HCT116 (cell line): ENCODE measurements around the gene CXCR6. TPM values are rescaled to one million over a fixed set of nuclear protein-coding genes. Genes with fewer than 3 reads are reported as not detected.

Experiments
- ATAC-seq: fragments of 200-7000 bp; cut with Tn5 transposase; 2 replicates; pipeline ENCODE4 v1.9.1; 2020; ENCODE audit warnings: mild to moderate bottlenecking, moderate library complexity
- BruUV-seq: library from RNA; stranded (reverse); fragments of 400-500 nt; replicated peaks from 2 replicates; lab custom pipeline; 2021; lab: Mats Ljungman, UMichigan
- CTCF ChIA-PET: fragments of 300-600 bp; sonication (Branson Sonifier 250); formaldehyde crosslinking; loops from one replicate; lab custom pipeline; 2021; ENCODE audit warnings: antibody characterized with exemption; lab: Charles Lee
- POLR2A ChIA-PET: fragments of 300-600, 350-600 bp; sonication (Branson Sonifier 250); formaldehyde crosslinking; loops from one replicate; lab custom pipeline; 2021; ENCODE audit warnings: antibody characterized with exemption; lab: Charles Lee
- RAD21 ChIA-PET, 2 experiments: fragments of 300-600 bp; sonication (Branson Sonifier 250); formaldehyde crosslinking; loops; one replicate each; lab custom pipeline; 2023; ENCODE audit warnings: low total read pairs in 2 of 2; ENCODE audit not compliant: uncharacterized antibody in 2 of 2, unreplicated experiment in 2 of 2, low non-redundant PET in 1 of 2; lab: Charles Lee
- DNase-seq: peaks from one replicate; pipeline ENCODE4 v3.0.0-alpha.2; 2010; ENCODE audit warnings: low read depth, low spot score
- H2AFZ ChIP-seq: fragments of 200-600 bp; shearing (Covaris generic), sonication (generic); 2 replicates; pipeline ENCODE4 v1.6.1; 2017; ENCODE audit warnings: low read depth, mixed run types, mixed read lengths, antibody characterized with exemption, low read length; ENCODE audit not compliant: poor library complexity, severe bottlenecking
- H3K27ac ChIP-seq: 2 replicates; pipeline ENCODE4 v1.5.1; 2012; ENCODE audit warnings: low read depth, low read length
- H3K27me3 ChIP-seq: fragments of 200-600 bp; sonication (generic); 2 replicates; pipeline ENCODE4 v1.6.1; 2016; ENCODE audit warnings: mixed run types, low read length, mixed read lengths; ENCODE audit not compliant: insufficient read depth
- H3K36me3 ChIP-seq, 2 experiments: fragments of 200-500 bp in 1 of 2; fragments of 200-600 bp in 1 of 2; sonication (Bioruptor generic) in 1 of 2; sonication (generic) in 1 of 2; 2 replicates each; pipeline versions ENCODE4 v1.5.1 to v1.6.1; 2014 to 2016; ENCODE audit warnings: low read length in 2 of 2, inconsistent platforms in 1 of 2, mixed read lengths in 1 of 2, mixed run types in 1 of 2; ENCODE audit not compliant: insufficient read depth in 2 of 2, control insufficient read depth in 1 of 2
- H3K4me1 ChIP-seq, 2 experiments: fragments of 200-600 bp in 1 of 2; sonication (generic) in 1 of 2; 2 replicates each; pipeline versions ENCODE4 v1.5.1 to v1.6.1; 2012 to 2017; ENCODE audit warnings: low read length in 2 of 2, inconsistent platforms in 1 of 2, mild to moderate bottlenecking in 1 of 2, mixed read lengths in 1 of 2, mixed run types in 1 of 2, moderate library complexity in 1 of 2; ENCODE audit not compliant: insufficient read depth in 2 of 2, control insufficient read depth in 1 of 2
- H3K4me2 ChIP-seq: fragments of 200-600 bp; sonication (generic); 2 replicates; pipeline ENCODE4 v1.6.1; 2017; ENCODE audit warnings: mixed run types, low read length, mixed read lengths
- H3K4me3 ChIP-seq, 2 experiments: fragments of 200-600 bp in 1 of 2; sonication (generic) in 1 of 2; replicated peaks in 1 of 2; 2 replicates each; pipeline ENCODE4 v1.5.1; 2011 to 2016; ENCODE audit warnings: low read length in 2 of 2, control low read depth in 1 of 2, low read depth in 1 of 2, mild to moderate bottlenecking in 1 of 2, mixed read lengths in 1 of 2, mixed run types in 1 of 2
- H3K79me2 ChIP-seq: fragments of 200-600 bp; sonication (generic); 2 replicates; pipeline ENCODE4 v1.6.1; 2017; ENCODE audit warnings: mild to moderate bottlenecking, mixed run types, low read length, moderate library complexity, mixed read lengths; ENCODE audit not compliant: insufficient read depth
- H3K9ac ChIP-seq: fragments of 200-600 bp; sonication (generic); 2 replicates; pipeline ENCODE4 v1.6.1; 2016; ENCODE audit warnings: low read length, mixed read lengths
- H3K9me2 ChIP-seq: fragments of 200-600 bp; sonication (generic), shearing (Covaris generic); 2 replicates; pipeline ENCODE4 v1.6.1; 2017; ENCODE audit warnings: mixed run types, mild to moderate bottlenecking, moderate library complexity; ENCODE audit not compliant: insufficient read depth
- H3K9me3 ChIP-seq, 2 experiments: fragments of 200-500 bp in 1 of 2; fragments of 200-600 bp in 1 of 2; sonication (Bioruptor generic) in 1 of 2; sonication (generic) in 1 of 2; 2 replicates each; pipeline ENCODE4 v1.6.1; 2014 to 2017; ENCODE audit warnings: low read length in 2 of 2, mixed read lengths in 2 of 2, inconsistent platforms in 1 of 2, low read depth in 1 of 2, mild to moderate bottlenecking in 1 of 2, mixed run types in 1 of 2, moderate library complexity in 1 of 2; ENCODE audit not compliant: control insufficient read depth in 1 of 2, insufficient read depth in 1 of 2
- H4K20me1 ChIP-seq: fragments of 200-600 bp; sonication (generic), shearing (Covaris generic); 2 replicates; pipeline ENCODE4 v1.6.1; 2017; ENCODE audit warnings: mixed run types, mild to moderate bottlenecking, moderate library complexity; ENCODE audit not compliant: insufficient read depth
- ELF1 ChIP-seq: IDR thresholded peaks from 2 replicates; pipeline ENCODE4 v1.6.1; 2012; ENCODE audit warnings: low read depth, borderline replicate concordance
- FOSL1 ChIP-seq: IDR thresholded peaks from 2 replicates; pipeline ENCODE4 v1.6.1; 2012; ENCODE audit warnings: low read depth
- POLR2AphosphoS5 ChIP-seq: IDR thresholded peaks from 2 replicates; pipeline ENCODE4 v1.6.1; 2011; ENCODE audit warnings: mild to moderate bottlenecking, low read depth, low read length, moderate library complexity
- RAD21 ChIP-seq: IDR thresholded peaks from 2 replicates; pipeline ENCODE4 v1.6.1; 2012; ENCODE audit warnings: low read depth, mild to moderate bottlenecking
- ZNF274 ChIP-seq: fragments of 200-500 bp; sonication (Bioruptor generic); IDR thresholded peaks from 2 replicates; pipeline ENCODE4 v1.6.1; 2014; ENCODE audit warnings: mild to moderate bottlenecking, low read depth, low read length, inconsistent platforms
- intact Hi-C: fragments of 100-400 bp; cut with micrococcal nuclease; formaldehyde crosslinking; loops from 2 replicates; pipeline ENCODE4 v1.10.0; 2022
- total RNA-seq: library from RNA; stranded (reverse); gene quantifications from one replicate; pipeline ENCODE4 v1.2.1, GENCODE V29; 2021; ENCODE audit not compliant: unreplicated experiment
- TF ChIP-seq, protein P1 (sequence below): IDR thresholded peaks from 2 replicates; pipeline ENCODE4 v1.6.1; 2012

CXCR6 gene
- total RNA-seq, 1 experiment from 2014 or later = not detected

DNA sequence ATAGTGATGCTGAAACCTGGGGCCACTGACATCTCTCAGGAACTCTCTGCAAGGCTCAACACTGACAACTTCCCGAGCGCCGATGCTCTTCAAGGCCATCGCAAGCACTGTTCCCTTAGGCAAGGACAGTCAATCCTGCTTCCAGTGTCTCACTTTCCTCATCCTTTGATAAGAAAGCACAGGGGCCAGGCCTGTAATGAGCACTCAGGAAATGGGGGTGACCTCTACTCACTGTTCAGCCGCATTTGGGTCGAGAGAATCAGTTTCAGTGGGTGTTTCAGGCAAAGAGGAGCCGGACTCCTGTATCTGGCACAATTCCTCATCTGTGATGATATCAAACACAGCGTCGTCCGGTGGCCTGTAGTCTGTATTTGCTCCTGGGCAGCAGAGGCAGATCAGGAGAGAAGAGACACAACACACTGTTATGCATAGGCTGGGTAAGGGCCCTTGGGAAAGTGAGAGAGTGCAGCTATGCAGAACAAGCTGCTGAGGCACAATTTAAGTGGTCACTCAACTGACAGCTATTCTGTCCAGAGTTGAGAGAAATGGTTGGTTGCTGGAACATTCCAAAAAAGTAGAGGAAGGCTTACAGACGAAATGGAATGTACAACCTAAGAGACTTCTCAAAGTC, 11.9 kb downstream of the CXCR6 start:
- TF ChIP-seq RAD21 = no peak
- Histone ChIP-seq H3K79me2 (no peaks in the 10 kb centered on the region), H3K36me3 (peaks cover 38 to 42% of the 10 kb centered on the region in 2 experiments), H3K27ac (no peak overlapping the region), H3K4me3 (no peak overlapping the region), H3K9me2 (no peaks in the 10 kb centered on the region), H3K4me2 (no peak overlapping the region), H4K20me1 (no peaks in the 10 kb centered on the region), H3K9me3 (no peaks in the 10 kb centered on the region), H3K27me3 (no peaks in the 10 kb centered on the region), H2AFZ (no peak overlapping the region), H3K9ac (no peak overlapping the region), H3K4me1 (no peaks in the 10 kb centered on the region)
- ChIA-PET CTCF (no interaction called here), POLR2A (no interaction called here), RAD21 (no interaction called here)
- no peak for ATAC-seq
- BruUV-seq = no TSS peak
- no peak for DNase-seq
- intact Hi-C loops = no loop called here

DNA sequence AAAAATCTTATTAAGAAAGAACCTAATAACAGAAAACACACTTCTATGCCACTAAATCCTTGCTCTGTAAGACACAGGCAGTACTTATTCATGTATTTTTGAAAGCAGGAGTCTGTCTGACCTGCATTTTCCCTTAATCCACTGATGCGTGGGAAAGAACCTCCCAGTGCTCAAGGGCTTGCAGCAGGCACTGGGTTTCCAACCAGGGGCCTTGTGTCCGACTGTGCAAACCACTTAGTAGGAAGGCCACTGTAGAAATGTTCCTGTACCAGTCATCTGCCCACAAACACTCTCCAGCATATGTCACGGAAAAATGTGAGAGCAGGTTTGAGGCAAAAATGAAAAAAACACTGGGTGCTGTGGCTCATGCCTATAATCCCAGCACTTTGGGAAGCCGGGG, 12.4 kb downstream of the CXCR6 start:
- no peak for ATAC-seq
- POLR2A ChIA-PET = no interaction called here
- Histone ChIP-seq H3K9me2 (no peaks in the 10 kb centered on the region), H3K79me2 (no peaks in the 10 kb centered on the region), H3K36me3 (peaks cover 41 to 48% of the 10 kb centered on the region in 2 experiments), H3K9ac (no peak overlapping the region)
- TF ChIP-seq, protein P1, sequence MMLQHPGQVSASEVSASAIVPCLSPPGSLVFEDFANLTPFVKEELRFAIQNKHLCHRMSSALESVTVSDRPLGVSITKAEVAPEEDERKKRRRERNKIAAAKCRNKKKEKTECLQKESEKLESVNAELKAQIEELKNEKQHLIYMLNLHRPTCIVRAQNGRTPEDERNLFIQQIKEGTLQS = no peak
- TF ChIP-seq FOSL1 (no peak), ZNF274 (no peak), ELF1 (no peak), POLR2AphosphoS5 (no peak)
- TF ChIP-seq, all 23 proteins: peak for 0
- Histone ChIP-seq H3K4me1 (no peaks in the 10 kb centered on the region), H4K20me1 (no peaks in the 10 kb centered on the region), H3K4me2 (no peak overlapping the region), H2AFZ (no peak overlapping the region), H3K4me3 (no peak overlapping the region), H3K9me3 (no peaks in the 10 kb centered on the region), H3K27me3 (no peaks in the 10 kb centered on the region), H3K27ac (no peak overlapping the region)
- RAD21 ChIA-PET = no interaction called here
- no TSS peak for BruUV-seq
- intact Hi-C loops = no loop called here
- CTCF ChIA-PET = interaction anchor here (1.3 kb wide), 1 partner anchor 17 kb away, joined by 5 read pairs; no protein-coding TSS in a partner anchor
- DNase-seq = no peak
